CD4-positive, alpha-beta T cell treated with Interleukin-12 subunit alpha and Interleukin-12 subunit beta, for 1 hour (primary cell): Measurements from ENCODE around the gene BCAT1.

ENCODE experiments used
- DNase-seq: peaks from one replicate; pipeline ENCODE4 v3.0.0-alpha.2; 2020

BCAT1 gene

DNA sequence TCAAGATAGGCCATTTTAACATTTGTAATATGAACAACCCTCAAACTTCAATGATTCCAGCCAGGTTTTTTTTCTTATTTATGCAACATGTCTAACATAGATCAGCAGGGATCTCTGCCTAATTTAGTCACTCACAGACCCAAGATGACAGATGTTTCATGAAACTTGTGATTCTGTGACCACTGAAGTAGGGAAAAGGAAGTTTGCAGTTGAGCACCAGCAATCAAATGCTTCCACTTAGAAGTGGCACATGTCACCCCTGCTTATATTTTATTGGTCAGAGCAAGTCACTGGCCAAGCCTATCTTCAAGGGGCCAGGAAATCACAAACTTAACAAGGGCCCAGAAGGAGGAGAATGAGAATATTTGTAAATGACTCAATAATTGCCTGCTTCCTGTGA, 150.6 kb downstream of the BCAT1 start:
- no peak for DNase-seq

DNA sequence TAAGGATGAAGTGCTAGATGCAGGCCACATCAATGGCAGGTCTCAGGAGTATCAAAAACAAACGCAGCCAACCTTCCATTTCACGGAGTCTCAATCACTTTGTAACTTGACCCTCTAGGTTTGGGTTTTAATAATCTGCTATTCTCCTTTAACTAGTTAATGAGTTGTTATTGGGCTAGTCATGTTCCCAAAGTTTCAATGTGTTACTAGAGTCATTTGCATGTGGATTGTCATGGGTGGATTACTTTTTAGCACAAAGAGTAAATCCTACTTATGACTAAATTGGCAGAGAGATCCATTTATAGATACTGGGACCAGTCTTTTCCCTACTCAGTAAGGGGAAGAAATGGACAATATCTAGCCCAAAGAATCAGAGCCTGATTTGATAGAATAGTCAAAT, 151.0 kb downstream of the BCAT1 start:
- DNase-seq, result no peak

DNA sequence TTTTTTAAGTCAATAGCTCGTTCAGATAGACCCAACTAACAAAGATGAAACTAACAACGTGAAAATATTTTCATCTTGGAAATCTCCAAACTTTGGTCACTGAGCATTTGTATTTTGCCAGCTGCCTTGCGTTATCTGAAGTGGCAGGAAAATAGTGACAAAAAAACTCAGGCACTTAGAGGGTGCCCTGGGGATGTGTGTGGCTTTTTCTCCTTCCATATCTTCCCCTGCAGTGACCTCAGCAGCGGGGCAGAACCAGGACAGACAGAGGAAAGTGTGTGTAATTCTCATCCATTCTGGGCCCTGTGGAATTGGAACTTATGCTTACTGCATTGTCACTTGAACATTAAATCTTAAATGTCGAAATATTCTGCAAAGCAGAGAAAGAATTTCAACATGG, 152.0 kb downstream of the BCAT1 start:
- DNase-seq, result no peak

DNA sequence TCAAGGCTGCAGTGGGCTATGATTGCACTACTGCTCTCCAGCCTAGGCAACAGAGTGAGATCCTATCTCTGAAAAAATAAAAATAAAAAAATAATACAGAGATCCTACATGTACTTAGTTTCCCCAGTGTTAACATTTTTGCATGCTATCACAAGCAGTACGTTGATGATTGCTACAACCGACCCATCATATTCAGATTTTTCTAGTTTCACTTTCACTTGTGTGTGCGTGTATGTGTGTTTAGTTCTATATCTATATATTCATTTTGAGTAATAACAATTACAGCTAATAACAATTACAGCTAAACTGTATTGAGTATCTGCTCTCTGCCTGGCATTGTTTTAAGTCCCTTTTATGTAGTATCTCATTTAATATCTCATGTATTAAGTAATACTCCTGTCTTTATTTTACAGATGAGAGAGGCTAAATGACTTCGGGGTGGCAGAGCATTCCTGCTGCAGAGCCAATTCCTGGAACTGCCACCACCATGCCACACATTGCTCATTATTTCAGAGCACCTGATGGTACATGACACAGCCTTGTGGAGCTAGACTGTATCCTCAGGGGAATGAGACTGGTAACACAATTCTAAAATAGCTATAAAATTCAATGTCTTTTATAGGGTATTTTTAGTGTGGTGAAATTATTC, 153.1 kb downstream of the BCAT1 start:
- peak; percentile 30 for DNase-seq

DNA sequence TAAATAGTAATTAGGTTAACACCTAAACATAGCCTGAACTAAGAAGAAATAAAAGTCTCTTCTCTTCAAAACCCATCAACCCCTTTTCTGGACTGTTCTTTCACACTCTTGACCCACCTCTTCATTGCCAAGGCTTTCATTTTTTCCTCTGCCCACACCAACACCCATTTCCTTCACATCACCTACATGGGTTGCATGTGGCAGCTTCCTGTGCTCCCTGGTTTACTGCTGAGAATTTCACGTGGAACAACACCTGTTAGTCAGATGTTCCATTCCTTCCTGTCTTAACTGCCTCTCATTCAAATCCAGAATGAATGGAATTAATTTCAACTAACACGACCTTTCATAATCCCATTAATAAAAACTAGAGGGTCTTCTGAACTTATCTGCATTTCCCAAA, 157.3 kb downstream of the BCAT1 start:
- no peak for DNase-seq

DNA sequence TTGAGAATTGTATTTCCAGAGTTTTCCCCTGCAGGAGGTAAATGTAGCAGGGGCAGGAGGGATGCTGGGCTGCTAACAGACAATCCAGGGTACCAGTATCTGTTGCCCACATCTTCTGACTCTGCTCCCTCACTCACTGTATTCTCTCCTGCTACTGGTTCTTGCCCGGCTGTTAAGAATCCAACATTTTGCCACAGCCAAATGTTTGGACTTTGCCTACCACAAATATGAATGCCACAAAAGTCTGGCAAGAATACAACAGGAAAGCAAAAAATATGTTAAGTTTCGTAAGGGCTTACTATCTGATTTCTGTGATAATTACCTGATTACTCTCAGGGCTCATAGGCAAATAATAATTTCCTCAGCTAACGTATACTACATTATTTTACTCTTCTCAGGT, 160.0 kb downstream of the BCAT1 start:
- no peak for DNase-seq

DNA sequence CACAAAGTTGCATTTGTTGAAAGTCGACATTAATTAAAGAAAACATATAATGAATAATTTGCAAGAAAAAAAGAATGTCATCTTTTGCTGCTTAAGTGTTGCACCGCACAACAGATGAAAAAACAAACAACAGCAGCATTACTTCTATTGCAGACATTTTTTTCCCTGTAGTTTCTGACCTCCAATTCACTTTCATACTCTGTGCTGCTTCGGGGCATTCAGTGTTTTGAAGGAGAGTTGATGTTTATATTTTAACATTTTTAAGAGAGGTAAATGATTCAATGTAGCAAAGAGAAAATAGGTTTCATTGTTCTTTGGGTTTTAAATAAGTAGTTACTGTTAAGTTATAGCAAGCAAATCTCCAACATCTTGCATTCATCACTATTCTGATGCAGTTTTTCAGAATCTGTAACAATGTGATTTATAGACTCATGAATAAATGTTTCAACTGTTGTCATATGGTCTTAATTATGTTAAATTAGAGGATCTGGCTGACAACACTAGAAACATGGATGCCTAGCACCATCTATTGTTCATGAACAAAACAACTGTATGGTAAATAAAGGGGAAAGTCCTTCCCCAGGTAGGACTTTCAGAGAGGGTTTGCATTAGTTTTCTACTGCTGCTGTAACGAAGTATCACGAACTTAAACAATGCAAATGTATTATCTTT, 168.1 kb downstream of the BCAT1 start:
- DNase-seq, result no peak

DNA sequence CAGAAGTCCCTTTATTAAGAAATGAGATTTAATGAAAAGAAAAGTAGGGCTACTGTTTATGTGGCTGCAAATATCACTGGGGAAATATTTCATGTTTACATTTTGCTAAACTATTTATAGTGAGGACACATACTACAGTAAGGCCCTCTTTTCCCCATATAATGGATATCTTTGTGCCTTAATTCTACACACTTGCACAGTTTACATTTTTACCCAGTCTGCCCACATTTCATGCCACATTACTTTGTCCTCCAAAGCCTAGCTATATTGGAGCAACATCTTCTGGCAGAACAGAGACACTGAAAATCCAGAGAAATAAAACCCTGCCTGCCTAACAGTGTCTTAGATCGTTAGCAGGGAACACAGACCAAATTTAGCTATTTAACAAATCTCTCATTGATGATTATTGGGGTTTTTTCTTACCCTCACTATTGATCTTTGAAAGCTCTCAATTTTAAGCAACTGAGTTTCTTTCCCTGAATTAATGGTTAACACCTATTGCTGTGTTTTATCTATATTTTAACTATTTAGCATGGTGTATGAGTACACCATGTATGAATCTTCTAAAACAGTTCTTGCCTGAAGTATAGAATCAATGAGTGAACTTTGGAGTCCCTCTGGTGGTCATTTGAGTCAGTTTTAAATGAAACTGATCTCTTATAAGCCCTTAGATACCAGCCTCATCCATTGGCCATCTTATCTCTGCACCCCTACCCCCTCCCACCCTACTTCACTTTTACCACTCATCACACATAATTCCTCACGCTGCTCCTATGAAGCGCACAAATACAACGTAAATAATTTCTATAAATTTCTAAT, 170.2 kb downstream of the BCAT1 start:
- peak; percentile 18 for DNase-seq

DNA sequence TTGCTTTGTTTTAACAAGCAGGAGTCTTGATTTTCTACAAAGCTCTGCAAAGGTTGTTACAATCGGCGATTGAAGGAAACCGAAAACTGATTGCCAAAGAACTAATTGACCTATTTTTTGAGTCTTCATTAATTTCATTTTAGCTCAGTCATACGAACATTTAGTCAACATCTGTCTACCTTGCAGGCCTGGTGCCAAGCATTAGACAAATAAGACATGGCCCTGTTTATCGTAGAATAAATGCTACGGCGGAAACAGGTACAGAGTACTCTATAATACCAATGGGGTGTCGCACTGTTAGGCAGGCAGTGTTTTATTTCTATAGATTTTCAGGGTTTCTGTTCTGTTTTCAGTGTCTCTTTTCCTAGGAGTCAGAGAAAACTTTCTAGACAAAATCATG, 171.5 kb downstream of the BCAT1 start:
- DNase-seq, result no peak

DNA sequence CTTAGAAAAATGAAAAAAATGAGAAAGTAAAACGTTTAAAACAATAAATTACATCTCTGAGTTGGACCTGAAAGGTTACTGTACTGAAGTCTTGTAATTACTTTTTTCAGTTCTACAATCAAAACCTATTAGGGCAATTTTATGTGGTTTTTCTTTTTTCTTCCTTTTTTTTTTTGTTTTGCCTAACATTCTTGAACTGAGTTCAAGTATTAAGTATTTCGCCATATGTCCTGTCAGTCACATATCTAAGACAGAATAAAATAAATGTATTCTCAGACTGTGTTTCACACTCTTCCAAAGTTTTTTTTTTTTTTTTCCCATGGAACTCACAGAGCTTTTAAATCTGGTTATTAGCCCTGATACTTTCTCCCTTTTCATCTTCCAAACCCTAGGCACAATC, 172.0 kb downstream of the BCAT1 start:
- DNase-seq, result no peak

DNA sequence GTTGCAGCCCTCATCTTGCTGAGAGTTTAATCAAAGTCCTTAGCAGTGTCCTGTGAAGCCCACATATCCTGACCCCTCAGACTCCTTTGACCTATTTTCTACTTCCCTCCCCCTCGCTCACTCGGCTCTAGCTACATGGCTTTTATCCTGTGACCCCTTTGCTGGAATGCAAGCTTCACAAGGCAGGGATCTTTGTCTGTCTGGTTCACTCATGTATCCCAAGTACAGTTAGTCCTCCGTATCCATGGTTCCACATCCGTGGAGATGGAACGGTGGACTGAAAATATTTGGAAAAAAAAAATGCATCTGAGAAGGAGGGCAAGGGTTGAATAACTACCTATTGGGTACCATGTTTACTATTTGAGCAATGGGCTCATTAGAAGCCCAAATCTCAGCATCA, 173.8 kb downstream of the BCAT1 start:
- DNase-seq, result no peak

DNA sequence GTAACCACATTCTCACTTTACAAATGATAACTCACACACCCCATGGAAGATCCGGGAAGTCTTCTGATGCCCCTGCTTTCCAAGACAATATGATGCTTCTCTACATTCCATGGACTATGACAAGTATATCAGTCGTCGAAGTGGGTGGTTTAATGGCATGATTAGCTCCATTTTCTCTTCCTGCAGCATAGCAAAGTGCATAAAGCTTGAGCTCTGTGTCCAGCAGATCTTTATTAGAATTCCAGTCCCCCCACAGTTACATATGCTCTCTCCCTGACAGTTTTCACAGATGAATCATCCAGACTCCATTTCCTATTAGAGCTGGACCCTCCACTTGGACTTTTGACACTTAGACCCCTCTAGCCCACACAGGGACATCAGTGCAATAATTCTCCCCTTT, 174.9 kb downstream of the BCAT1 start:
- no peak for DNase-seq

DNA sequence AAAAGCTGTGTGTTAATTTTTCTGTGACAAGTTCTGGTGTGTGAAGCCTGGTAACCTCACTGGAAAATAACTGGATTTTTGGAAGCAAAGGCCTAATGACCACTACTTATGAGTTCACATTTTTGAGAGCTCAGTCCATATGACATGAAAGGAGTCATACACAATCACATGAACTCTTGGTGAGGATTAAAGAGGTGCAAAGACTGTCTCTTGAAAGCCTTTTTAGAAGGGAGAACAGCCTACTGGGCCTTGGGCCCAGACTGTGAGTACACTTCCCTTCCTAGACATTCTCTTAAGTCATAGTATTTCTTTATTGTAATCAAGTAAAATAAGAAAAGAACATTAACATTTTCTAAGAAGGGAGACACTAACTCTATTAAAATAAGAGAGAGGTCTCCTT, 176.1 kb downstream of the BCAT1 start:
- DNase-seq, result no peak

DNA sequence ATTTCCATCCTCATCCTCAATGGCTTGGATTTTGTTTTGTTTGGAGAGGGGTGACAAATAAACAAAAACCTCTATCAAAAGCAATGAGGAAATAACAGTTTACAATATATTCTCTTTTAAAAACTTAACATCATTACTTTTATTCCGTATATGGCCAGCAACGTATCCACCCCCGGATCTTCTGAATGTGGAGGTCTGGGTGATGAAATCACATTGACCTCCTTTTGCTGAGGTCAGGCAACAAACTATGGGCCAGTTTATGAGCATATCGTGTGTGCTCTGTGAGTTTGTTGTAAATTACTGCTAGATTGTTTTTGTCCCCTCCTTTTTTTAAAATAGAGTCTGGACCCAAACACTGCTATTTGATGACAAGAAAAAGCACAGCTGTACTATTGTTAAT, 178.1 kb downstream of the BCAT1 start:
- DNase-seq, result no peak

DNA sequence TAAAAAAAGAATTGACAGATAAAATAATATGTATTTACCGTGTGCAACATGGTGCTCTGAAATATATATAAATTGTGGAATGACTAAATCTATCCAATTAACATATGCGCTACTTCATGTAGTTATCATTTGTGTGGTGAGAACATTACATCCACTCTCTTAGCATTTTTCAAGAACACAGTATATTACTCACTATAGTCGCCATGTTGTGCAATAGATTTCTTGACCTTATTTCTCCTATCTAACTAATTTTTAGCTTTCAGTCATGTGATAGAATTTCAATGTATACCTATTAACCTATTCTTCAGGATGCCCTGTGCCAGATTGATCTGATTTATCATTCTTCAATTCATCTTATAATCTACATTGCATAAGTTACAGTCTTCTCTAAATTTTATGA, 178.6 kb downstream of the BCAT1 start:
- no peak for DNase-seq

DNA sequence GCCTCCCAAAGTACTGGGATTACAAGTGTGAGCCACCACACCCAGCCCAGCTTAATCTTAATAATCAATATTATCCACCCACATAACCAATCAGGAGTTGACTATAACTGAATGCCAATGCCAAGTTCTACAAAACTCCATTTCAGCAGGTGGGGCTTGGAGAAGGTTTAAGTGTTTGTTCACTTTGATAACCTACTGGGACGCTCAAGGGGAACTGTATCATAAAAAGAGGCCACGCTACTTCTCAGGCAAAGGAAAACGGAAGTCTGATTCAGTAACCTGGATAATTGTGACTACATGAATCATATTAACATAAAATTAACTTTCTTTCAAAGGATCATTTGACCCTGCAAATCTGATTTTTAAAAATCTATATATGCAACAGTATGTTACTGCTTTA, 179.2 kb downstream of the BCAT1 start:
- DNase-seq, result no peak

DNA sequence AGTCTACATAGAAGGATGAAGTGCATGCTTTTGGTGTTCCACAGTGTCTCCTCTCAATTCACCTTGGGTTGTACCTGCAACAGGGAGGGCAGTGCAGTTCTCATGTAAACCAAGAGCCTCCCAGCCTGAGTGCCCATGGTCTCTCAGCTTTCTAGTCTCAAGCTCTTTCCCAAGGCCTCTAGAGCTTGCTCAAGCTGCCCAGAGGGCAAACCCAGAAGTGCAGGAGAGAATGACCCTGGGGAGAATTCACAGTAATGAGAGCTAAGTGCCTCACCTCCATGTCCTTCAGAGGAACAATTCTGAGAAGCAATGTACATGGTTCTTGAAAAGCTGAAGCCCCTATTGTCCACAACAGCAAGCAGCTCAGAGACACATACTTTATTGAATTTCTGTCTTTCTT, 180.5 kb downstream of the BCAT1 start:
- no peak for DNase-seq

DNA sequence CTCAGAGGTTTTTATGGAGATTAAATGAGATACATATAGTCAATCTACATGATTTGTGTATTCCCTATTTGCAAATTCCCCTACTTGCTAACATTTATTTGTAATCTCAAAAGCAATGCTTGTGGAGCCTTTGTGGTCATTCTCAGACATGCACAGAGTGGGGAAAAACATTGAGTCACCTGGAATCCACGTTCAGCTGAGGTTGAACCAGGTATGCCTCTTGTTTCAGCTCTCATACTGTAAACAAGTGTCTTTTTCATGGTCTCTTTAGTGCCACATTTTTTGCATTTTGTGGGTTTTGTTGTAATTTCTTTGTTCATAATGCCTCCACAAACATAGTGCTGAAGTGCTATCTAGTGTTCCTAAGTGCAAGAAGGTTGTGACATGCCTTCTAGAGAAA, 181.9 kb downstream of the BCAT1 start:
- DNase-seq, result no peak

DNA sequence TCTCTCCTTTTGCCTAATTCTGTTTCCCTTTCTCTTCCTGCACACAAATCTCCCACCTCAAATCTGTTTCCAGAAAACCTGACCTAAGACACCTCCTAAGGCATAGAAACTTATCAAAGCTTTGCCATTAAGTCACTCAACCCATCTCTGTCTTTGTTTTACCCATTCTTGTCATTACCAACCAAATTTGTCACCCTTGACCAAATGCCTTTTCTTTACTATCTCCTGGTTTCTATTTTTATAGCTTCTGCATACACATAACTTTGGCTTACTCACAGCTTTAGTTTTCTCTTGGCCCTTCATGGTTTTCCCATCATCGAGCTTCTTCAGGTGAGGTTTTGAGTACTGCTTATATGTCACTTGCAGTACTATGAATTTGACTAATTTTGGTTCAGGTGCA, 184.2 kb downstream of the BCAT1 start:
- no peak for DNase-seq

DNA sequence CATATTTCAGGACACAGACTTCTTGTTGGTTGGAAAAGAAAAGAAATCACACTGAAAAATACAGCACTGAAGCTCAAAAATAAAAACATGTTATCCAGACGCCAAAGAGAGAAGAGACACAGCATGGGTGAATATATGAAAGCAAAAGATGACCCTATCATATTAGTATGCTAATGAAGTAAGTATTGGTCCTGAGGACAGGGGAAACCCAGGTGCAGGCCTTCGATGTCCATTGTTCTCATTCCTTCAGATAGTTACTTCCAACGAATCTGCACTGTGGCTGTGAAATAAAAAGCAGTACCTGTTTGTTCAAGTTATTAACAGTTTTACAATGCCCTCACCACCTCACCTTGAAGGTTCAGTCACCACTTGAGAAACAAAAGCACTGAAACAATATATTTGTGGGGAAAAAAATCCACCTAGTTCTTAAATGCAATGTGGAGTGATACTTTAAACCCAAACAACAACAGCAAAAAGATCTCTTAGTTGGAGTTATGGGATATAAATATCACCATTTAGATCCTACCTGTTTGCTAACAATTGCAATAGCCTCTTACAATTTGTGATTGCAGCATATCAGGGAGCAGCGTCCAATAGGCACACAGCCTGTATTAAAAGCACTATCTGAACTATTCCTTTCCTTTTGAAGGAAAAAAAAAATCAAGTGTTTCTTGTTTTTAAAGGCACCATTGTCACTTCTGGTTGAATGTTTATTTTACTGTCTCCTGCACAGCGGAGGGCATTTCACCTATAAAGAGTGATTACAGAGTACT, 188.1 kb downstream of the BCAT1 start:
- no peak for DNase-seq

DNA sequence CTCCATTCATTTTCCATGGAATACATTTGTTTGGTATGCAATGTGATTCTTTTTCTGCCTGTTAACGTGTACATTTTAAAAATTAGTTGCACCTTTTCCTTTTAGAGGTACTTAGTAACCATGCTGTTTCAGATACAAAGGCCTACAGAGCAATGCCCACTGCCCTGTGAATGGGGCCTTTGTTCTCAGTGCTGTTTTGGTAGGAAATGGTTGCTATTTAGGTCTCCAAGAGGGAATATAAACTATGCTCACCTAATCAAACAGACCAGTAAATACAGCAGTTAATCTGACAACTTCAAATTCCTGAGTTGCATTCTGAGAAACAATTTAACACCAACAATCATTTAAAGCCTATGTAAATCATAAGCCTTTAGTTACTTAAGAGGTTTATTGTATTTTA, 188.7 kb downstream of the BCAT1 start:
- DNase-seq, result no peak
